Fibroblast of upper back skin (primary cell): Measurements from ENCODE around the gene SOAT2.
"Not testable (repeated sequence)": the region's sequence is repeated elsewhere in the genome, so short reads cannot be mapped to it uniquely, and the experiment has no call there.

Experiments
- DNase-seq: peaks from one replicate; pipeline ENCODE4 v3.0.0-alpha.2; 2013

SOAT2 gene

GRCh38 chr12:53112431-53112830 lies 9.1 kb downstream of the SOAT2 start:
- not testable (repeated sequence) for DNase-seq

- no peak for DNase-seq
Measured at GRCh38 chr12:53113136-53113705, 9.9 kb downstream of the SOAT2 start.

GRCh38 chr12:53113951-53114350 lies 10.7 kb downstream of the SOAT2 start:
- no peak for DNase-seq

- DNase-seq: no peak
Measured at GRCh38 chr12:53115112-53115890, 12.0 kb downstream of the SOAT2 start.

- no peak for DNase-seq
Measured at GRCh38 chr12:53115891-53116648, 12.8 kb downstream of the SOAT2 start.

- DNase-seq: no peak
Measured at GRCh38 chr12:53118751-53119300, 15.5 kb downstream of the SOAT2 start.

GRCh38 chr12:53120685-53121525 lies 17.6 kb downstream of the SOAT2 start:
- DNase-seq: no peak

- peak; percentile 45 for DNase-seq
Measured at GRCh38 chr12:53122961-53123468, 19.7 kb downstream of the SOAT2 start.

GRCh38 chr12:53123578-53124351 lies 20.5 kb downstream of the SOAT2 start:
- DNase-seq: peak; percentile 36

GRCh38 chr12:53124352-53124723 lies 21.1 kb downstream of the SOAT2 start:
- DNase-seq: no peak

- DNase-seq: no peak
Measured at GRCh38 chr12:53127169-53127568, 23.9 kb downstream of the SOAT2 start.

- DNase-seq: no peak
Measured at GRCh38 chr12:53128780-53129569, 25.7 kb downstream of the SOAT2 start.

GRCh38 chr12:53131844-53132243 lies 28.6 kb downstream of the SOAT2 start:
- no peak for DNase-seq

GRCh38 chr12:53133722-53134121 lies 30.4 kb downstream of the SOAT2 start:
- no peak for DNase-seq

GRCh38 chr12:53143355-53143754 lies 40.1 kb downstream of the SOAT2 start:
- no peak for DNase-seq

GRCh38 chr12:53145383-53146260 lies 42.3 kb downstream of the SOAT2 start:
- peak; percentile 19 for DNase-seq

GRCh38 chr12:53147181-53147580 lies 43.9 kb downstream of the SOAT2 start:
- DNase-seq: no peak

GRCh38 chr12:53147653-53148052 lies 44.4 kb downstream of the SOAT2 start:
- DNase-seq: no peak

GRCh38 chr12:53151039-53151438 lies 47.8 kb downstream of the SOAT2 start:
- no peak for DNase-seq

- no peak for DNase-seq
Measured at GRCh38 chr12:53152390-53152789, 49.1 kb downstream of the SOAT2 start.
